Mesendoderm (in vitro differentiated cells): Measurements from ENCODE around the gene ANO2.
A peak's percentile ranks its signal among the peaks of the same experiment; 100 is the strongest.

Source experiments
- DNase-seq: peaks from one replicate; pipeline ENCODE4 v3.0.0; 2013
- H2AK5ac ChIP-seq: 2 replicates; pipeline ENCODE4 v1.6.1; 2013; ENCODE audit warnings: low read length, inconsistent platforms
- H2BK120ac ChIP-seq: 2 replicates; pipeline ENCODE4 v1.6.1; 2013; ENCODE audit warnings: low read depth, mild to moderate bottlenecking, low read length, moderate library complexity, mixed read lengths
- H2BK15ac ChIP-seq: replicated peaks from 2 replicates; pipeline ENCODE4 v1.6.1; 2013; ENCODE audit warnings: low read depth, mild to moderate bottlenecking, moderate library complexity
- H2BK5ac ChIP-seq: 2 replicates; pipeline ENCODE4 v1.6.1; 2013; ENCODE audit warnings: low read length, inconsistent platforms
- H3K18ac ChIP-seq: 2 replicates; pipeline ENCODE4 v1.6.1; 2013; ENCODE audit warnings: mild to moderate bottlenecking, low read length, mixed read lengths
- H3K23ac ChIP-seq: one replicate; pipeline ENCODE4 v1.6.1; 2013; ENCODE audit warnings: low read length
- H3K27ac ChIP-seq: 2 replicates; pipeline ENCODE4 v1.5.1; 2013; ENCODE audit warnings: low read depth, mild to moderate bottlenecking, inconsistent platforms, low read length, moderate library complexity
- H3K27me3 ChIP-seq: 2 replicates; pipeline ENCODE4 v1.6.1; 2013; ENCODE audit warnings: low read length, control low read depth, mild to moderate bottlenecking, inconsistent platforms; ENCODE audit not compliant: insufficient read depth, poor library complexity
- H3K36me3 ChIP-seq: 2 replicates; pipeline ENCODE4 v1.6.1; 2013; ENCODE audit warnings: low read length, inconsistent platforms; ENCODE audit not compliant: control insufficient read depth, insufficient read depth
- H3K4ac ChIP-seq: one replicate; pipeline ENCODE4 v1.6.1; 2013; ENCODE audit warnings: low read depth, mild to moderate bottlenecking, low read length, moderate library complexity
- H3K4me1 ChIP-seq: 2 replicates; pipeline ENCODE4 v1.6.1; 2013; ENCODE audit warnings: low read depth, low read length, inconsistent platforms; ENCODE audit not compliant: control insufficient read depth
- H3K4me2 ChIP-seq: 2 replicates; pipeline ENCODE4 v1.6.1; 2013; ENCODE audit warnings: low read length
- H3K4me3 ChIP-seq: 2 replicates; pipeline ENCODE4 v1.5.1; 2013; ENCODE audit warnings: mild to moderate bottlenecking, low read length
- H3K56ac ChIP-seq: one replicate; pipeline ENCODE4 v1.6.1; 2013; ENCODE audit warnings: low read length
- H3K79me1 ChIP-seq: 2 replicates; pipeline ENCODE4 v1.6.1; 2013; ENCODE audit warnings: low read length, inconsistent platforms
- H3K79me2 ChIP-seq: 2 replicates; pipeline ENCODE4 v1.6.1; 2013; ENCODE audit warnings: mild to moderate bottlenecking, low read length; ENCODE audit not compliant: control insufficient read depth, insufficient read depth
- H3K9ac ChIP-seq: 2 replicates; pipeline ENCODE4 v1.6.1; 2013; ENCODE audit warnings: low read length, inconsistent platforms
- H4K5ac ChIP-seq: one replicate; pipeline ENCODE4 v1.6.1; 2013; ENCODE audit warnings: low read length
- H4K8ac ChIP-seq: one replicate; pipeline ENCODE4 v1.6.1; 2013; ENCODE audit warnings: low read depth, mild to moderate bottlenecking, control low read depth, low read length, moderate library complexity
- WGBS: extraction: QIAGEN DNeasy Blood & Tissue Kit; methylation state at CpG from one replicate; pipeline ENCODE4 v1.1.7; 2013; ENCODE audit warnings: low lambda C conversion rate, missing lambda C conversion rate; ENCODE audit not compliant: insufficient coverage; ENCODE audit errors: extremely low coverage; 5-methylcytosine and 5-hydroxymethylcytosine counted together

Gene ANO2

DNA sequence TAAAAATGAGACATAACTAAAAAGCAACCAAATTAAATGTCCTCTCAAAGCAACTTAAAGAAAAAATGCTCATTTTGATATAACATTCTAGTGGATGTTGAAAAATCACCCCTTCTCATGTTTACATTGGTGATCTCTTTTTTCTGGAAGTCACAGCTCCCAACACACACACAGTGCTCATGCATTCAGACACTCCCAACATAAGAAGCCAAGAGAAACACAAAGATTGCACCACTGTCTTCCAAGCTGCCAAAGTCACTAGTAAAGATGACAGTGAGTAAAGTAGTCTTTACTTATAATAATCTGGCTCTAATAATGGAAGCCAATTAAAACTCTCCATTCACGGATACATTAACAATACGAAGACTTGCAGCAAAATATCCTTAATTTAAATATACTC, 294.8 kb downstream of the ANO2 start:
- no peak overlapping the region for H3K56ac ChIP-seq
- no peak overlapping the region for H3K9ac ChIP-seq
- H3K79me1 ChIP-seq: no peaks in the 10 kb centered on the region
- no peak overlapping the region for H3K4ac ChIP-seq
- no peak overlapping the region for H2AK5ac ChIP-seq
- no peaks in the 10 kb centered on the region for H3K4me1 ChIP-seq
- no peak overlapping the region for H2BK120ac ChIP-seq
- H2BK15ac ChIP-seq: no peak overlapping the region
- H3K36me3 ChIP-seq: no peaks in the 10 kb centered on the region
- H3K27me3 ChIP-seq: no peaks in the 10 kb centered on the region
- no peak overlapping the region for H2BK5ac ChIP-seq
- DNase-seq: no peak
- H3K4me3 ChIP-seq: no peak overlapping the region
- no peaks in the 10 kb centered on the region for H3K79me2 ChIP-seq
- no peak overlapping the region for H4K8ac ChIP-seq
- no peak overlapping the region for H3K4me2 ChIP-seq
- H3K18ac ChIP-seq: no peak overlapping the region
- no peak overlapping the region for H3K23ac ChIP-seq
- H3K27ac ChIP-seq: no peak overlapping the region
- no CpG with 5 or more reads among the region's 2 CpGs for WGBS
- no peak overlapping the region for H4K5ac ChIP-seq

DNA sequence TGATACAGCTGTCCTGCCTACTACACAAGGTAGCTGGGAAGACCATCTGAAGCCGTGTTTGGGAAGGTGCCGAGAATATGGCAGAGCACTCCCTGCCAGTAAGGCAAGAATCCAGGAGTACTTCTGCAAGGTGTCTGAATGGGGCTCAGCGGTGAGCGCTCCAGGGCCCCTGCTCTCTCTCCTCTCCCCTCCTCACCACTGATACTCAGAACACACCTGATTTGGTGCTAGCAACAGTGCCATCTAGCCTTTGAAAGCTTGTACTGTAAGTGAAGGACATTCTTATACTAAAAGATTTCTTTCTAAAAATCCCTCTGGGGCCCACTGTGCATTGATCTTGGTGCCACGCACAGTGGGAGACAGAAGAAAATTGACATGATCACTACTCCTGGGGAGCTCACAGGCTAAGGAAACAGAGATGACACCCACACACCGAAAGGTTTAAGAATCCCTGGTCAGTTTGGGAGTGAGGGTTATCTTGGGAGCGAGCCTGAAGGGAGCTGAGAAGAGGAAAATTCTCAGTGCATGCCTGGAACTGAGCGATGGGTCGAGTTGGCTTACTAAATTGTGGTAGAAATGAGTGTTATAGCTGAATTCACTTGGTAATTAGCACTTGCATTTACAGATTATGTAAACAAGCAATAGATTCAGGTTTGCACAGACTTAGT, 296.2 kb downstream of the ANO2 start:
- no peak overlapping the region for H3K18ac ChIP-seq
- no peaks in the 10 kb centered on the region for H3K79me2 ChIP-seq
- no peak overlapping the region for H3K4me3 ChIP-seq
- no peaks in the 10 kb centered on the region for H3K79me1 ChIP-seq
- H2BK15ac ChIP-seq: no peak overlapping the region
- no peak overlapping the region for H4K5ac ChIP-seq
- no peak overlapping the region for H3K4me2 ChIP-seq
- no peak overlapping the region for H2BK120ac ChIP-seq
- no peak overlapping the region for H3K4ac ChIP-seq
- no peaks in the 10 kb centered on the region for H3K4me1 ChIP-seq
- no peak overlapping the region for H3K27ac ChIP-seq
- no peak overlapping the region for H2BK5ac ChIP-seq
- DNase-seq: peak; percentile 85
- H3K56ac ChIP-seq: no peak overlapping the region
- no peaks in the 10 kb centered on the region for H3K36me3 ChIP-seq
- no CpG with 5 or more reads among the region's 9 CpGs for WGBS
- no peak overlapping the region for H4K8ac ChIP-seq
- no peak overlapping the region for H2AK5ac ChIP-seq
- H3K9ac ChIP-seq: no peak overlapping the region
- H3K27me3 ChIP-seq: no peaks in the 10 kb centered on the region
- H3K23ac ChIP-seq: no peak overlapping the region

DNA sequence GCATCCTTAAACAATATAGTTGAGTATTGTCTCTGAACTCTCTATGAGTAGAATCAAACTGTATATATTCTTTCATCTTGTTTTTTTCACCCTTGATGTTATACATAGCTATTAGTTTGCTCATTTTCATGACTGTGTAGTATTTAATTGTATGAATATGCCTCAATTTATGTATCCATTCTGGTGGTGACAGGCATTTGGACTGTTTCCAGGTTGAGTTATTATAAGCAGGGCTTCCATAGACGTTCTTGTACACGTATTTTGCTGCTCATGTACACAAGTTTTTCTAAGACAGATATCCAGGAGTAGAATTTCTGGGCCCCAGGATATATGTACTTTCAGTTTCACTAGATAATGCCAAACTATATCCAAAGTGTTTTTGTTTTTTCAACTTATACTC, 301.8 kb downstream of the ANO2 start:
- H3K18ac ChIP-seq: no peak overlapping the region
- H3K23ac ChIP-seq: no peak overlapping the region
- no peak overlapping the region for H2BK15ac ChIP-seq
- no CpG with 5 or more reads among the region's 2 CpGs for WGBS
- H3K27ac ChIP-seq: no peak overlapping the region
- no peak overlapping the region for H4K8ac ChIP-seq
- H3K27me3 ChIP-seq: no peaks in the 10 kb centered on the region
- H4K5ac ChIP-seq: no peak overlapping the region
- no peak overlapping the region for H3K56ac ChIP-seq
- no peak overlapping the region for H2AK5ac ChIP-seq
- H3K79me2 ChIP-seq: no peaks in the 10 kb centered on the region
- no peak overlapping the region for H3K9ac ChIP-seq
- no peak overlapping the region for H3K4me2 ChIP-seq
- H2BK5ac ChIP-seq: no peak overlapping the region
- H3K36me3 ChIP-seq: no peaks in the 10 kb centered on the region
- H2BK120ac ChIP-seq: no peak overlapping the region
- H3K4me1 ChIP-seq: no peaks in the 10 kb centered on the region
- no peak overlapping the region for H3K4ac ChIP-seq
- no peak overlapping the region for H3K4me3 ChIP-seq
- DNase-seq: no peak
- no peaks in the 10 kb centered on the region for H3K79me1 ChIP-seq

DNA sequence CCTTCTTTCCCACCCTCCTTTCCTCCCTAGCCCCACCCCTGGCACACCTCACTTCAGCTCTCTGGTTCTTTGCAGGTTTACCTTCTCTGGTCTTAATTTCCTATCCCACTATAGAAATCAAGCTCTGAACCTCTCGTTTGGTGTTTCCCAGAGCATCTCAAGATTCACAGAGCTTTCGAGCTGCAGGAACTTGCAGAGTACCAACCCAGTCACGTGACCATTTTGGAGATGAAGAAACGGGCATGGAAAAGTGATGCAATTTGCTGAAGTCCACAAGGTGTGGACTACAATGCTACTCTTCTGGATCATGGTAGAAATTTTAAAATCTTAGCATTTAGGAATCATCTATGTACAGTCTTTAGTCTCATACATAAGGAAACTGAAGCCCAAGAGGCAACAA, 307.4 kb downstream of the ANO2 start:
- no peak overlapping the region for H2AK5ac ChIP-seq
- WGBS: no CpG with 5 or more reads among the region's 4 CpGs
- no peak overlapping the region for H4K5ac ChIP-seq
- H2BK15ac ChIP-seq: no peak overlapping the region
- no peak overlapping the region for H3K18ac ChIP-seq
- H3K4me3 ChIP-seq: no peak overlapping the region
- no peaks in the 10 kb centered on the region for H3K79me1 ChIP-seq
- no peak overlapping the region for H2BK5ac ChIP-seq
- no peak overlapping the region for H4K8ac ChIP-seq
- H3K23ac ChIP-seq: no peak overlapping the region
- no peaks in the 10 kb centered on the region for H3K79me2 ChIP-seq
- H3K27me3 ChIP-seq: no peaks in the 10 kb centered on the region
- no peaks in the 10 kb centered on the region for H3K36me3 ChIP-seq
- peaks cover 6% of the 10 kb centered on the region for H3K4me1 ChIP-seq
- no peak overlapping the region for H3K27ac ChIP-seq
- H3K56ac ChIP-seq: no peak overlapping the region
- no peak for DNase-seq
- no peak overlapping the region for H3K4ac ChIP-seq
- H2BK120ac ChIP-seq: no peak overlapping the region
- no peak overlapping the region for H3K9ac ChIP-seq
- no peak overlapping the region for H3K4me2 ChIP-seq

DNA sequence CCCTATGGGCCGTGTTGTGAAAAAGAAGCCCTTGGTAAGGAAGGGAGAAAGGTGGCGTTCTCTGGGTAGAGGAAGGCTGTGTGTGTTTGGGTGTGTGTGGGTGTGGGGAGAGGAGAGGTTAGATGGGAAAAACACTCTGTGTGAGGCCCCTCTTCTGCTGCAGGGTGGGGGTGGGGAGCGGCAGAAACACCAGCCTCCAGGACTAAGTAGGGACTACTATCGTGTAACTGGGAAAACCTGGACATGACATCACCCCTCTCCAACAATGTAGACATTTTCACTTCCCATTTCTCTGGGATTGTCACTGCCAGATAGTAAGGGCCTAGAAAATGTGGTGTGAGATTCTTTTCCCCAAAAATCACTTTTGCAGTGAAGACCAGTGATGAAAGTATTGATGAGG, 308.2 kb downstream of the ANO2 start:
- no peaks in the 10 kb centered on the region for H3K79me1 ChIP-seq

DNA sequence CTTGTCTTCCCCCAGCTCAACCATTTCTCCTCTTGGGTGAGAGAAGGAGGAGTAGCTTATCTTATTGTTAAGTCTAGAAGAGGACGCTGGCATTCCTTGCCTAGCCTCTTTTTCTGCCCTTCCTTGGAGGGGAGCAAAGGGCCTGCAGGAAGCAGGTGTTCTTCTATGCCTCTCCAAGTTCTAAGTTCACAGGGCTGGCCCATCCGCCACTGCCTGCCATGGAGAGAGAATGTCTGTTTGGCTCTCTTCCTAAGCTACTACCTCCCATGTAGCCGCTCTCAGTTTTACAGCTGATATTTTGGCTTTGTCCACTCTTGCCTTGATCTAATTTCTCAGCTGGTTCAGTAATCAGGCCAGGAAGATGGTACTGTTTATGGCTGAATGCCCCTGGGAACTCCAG, 312.0 kb downstream of the ANO2 start:
- Histone ChIP-seq H2BK15ac (no peak overlapping the region), H3K4ac (no peak overlapping the region), H3K27me3 (no peaks in the 10 kb centered on the region), H3K23ac (no peak overlapping the region), H3K27ac (no peak overlapping the region), H3K4me2 (no peak overlapping the region), H3K79me2 (no peaks in the 10 kb centered on the region), H4K8ac (no peak overlapping the region), H3K18ac (no peak overlapping the region), H3K4me3 (no peak overlapping the region), H2BK5ac (no peak overlapping the region), H2AK5ac (no peak overlapping the region), H3K79me1 (no peaks in the 10 kb centered on the region), H3K9ac (no peak overlapping the region), H3K36me3 (no peaks in the 10 kb centered on the region), H4K5ac (no peak overlapping the region), H3K4me1 (peaks cover 6% of the 10 kb centered on the region), H3K56ac (no peak overlapping the region), H2BK120ac (no peak overlapping the region)
- no peak for DNase-seq
- WGBS: no CpG with 5 or more reads among the region's 3 CpGs

More for the DNA sequence above, 308.2 kb downstream of the ANO2 start:
- Histone ChIP-seq H3K18ac (no peak overlapping the region), H3K56ac (no peak overlapping the region), H2BK15ac (no peak overlapping the region), H3K4me1 (peaks cover 6% of the 10 kb centered on the region), H3K23ac (no peak overlapping the region), H3K27ac (no peak overlapping the region), H2BK5ac (no peak overlapping the region), H2AK5ac (no peak overlapping the region), H3K4ac (no peak overlapping the region), H4K8ac (no peak overlapping the region), H3K79me2 (no peaks in the 10 kb centered on the region), H3K27me3 (no peaks in the 10 kb centered on the region), H3K4me3 (no peak overlapping the region), H4K5ac (no peak overlapping the region), H3K4me2 (no peak overlapping the region), H3K36me3 (no peaks in the 10 kb centered on the region), H3K9ac (no peak overlapping the region), H2BK120ac (no peak overlapping the region)
- no peak for DNase-seq
- no CpG with 5 or more reads among the region's 4 CpGs for WGBS
